Ureter (tissue), 1 donor: ENCODE measurements around the gene AASDH. TPM values are rescaled to one million over a fixed set of nuclear protein-coding genes. Genes with fewer than 3 reads are reported as not detected.

Source experiments
- DNase-seq: peaks from one replicate; pipeline ENCODE4 v3.0.0-alpha.2; 2020; ENCODE audit warnings: low spot score
- total RNA-seq: library from RNA; stranded (reverse); gene quantifications from one replicate; pipeline ENCODE4 v1.2.4, GENCODE V29; 2023
- donor health status: DM: yes; HTN: yes; CAD: no.

Gene AASDH
- total RNA-seq, 1 donor from 2014 or later, result 17.2 TPM

DNA sequence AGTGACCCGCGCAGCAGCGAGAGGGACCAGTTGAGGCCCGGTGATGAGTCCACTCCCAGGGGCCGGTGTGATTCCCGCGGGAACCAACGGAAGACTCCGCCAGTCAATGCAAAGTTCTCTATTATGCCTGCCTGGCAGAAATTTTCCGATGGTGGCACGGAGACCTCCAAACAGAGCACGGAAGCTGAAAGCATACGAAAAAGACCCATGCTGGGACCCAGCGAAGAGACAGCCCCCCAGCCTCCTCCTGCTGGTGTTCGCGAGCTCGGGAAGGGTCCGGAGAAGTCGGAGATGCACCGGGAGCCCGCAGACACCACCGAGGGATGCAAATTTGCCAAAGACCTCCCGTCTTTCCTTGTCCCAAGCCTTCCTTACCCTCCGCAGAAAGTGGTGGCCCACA is 71.7 kb downstream of the AASDH start:
- DNase-seq, result no peak

DNA sequence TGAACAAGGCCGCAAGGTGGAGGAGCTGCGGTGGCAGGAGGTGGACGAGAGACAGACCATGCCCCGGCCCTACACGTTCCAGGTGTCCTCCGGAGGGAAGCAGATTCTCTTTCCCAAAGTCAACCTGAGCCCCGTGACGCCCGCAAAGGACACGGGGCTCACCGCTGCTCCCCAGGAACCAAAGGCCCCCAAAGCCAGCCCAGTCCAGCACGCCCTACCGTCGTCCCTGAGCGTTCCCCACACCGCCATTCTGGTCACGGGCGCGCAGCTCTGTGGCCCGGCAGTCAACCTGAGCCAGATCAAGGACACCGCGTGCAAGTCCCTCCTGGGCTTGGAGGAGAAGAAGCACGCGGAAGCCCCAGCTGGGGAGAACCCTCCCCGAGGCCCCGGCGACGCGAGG is 72.2 kb downstream of the AASDH start:
- no peak for DNase-seq

DNA sequence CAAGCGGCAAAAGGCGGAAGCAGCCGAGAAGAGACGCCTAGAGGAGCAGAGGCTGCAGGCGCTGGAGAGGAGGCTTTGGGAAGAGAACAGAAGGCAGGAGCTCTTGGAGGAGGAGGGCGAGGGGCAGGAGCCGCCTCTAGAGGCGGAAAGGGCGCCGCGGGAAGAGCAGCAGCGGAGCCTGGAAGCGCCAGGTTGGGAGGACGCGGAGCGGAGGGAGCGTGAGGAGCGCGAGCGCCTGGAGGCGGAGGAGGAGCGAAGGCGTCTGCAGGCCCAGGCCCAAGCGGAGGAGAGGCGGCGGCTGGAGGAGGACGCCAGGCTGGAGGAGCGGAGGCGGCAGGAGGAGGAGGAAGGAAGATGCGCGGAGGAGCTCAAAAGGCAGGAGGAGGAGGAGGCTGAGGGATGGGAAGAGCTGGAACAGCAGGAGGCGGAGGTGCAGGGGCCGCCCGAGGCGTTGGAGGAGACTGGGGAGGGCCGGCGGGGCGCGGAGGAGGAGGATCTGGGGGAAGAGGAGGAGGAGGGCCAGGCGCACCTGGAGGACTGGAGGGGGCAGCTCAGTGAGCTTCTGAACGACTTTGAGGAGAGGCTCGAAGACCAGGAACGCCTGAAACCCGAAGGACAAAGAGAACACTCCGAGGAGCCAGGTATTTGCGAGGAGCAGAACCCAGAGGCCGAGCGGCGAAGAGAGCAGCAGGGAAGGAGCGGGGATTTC is 72.9 kb downstream of the AASDH start:
- DNase-seq, result no peak

DNA sequence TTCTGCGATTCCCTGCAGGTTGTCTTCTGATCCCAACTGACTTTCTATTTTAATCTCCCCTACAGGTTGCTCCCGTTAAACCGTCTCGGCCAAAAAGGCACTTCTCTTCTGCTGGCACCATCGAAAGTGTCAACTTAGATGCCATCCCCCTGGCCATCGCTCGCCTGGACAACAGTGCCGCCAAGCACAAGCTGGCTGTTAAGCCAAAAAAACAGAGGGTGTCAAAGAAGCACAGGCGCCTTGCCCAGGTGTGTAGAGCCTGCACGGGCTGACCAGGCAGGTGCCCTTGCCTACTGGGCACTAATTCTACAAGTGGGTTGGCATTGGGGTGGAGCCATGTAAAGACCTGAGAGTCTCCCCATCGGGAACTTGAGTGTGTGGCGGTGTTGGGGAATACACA is 74.2 kb downstream of the AASDH start:
- no peak for DNase-seq

DNA sequence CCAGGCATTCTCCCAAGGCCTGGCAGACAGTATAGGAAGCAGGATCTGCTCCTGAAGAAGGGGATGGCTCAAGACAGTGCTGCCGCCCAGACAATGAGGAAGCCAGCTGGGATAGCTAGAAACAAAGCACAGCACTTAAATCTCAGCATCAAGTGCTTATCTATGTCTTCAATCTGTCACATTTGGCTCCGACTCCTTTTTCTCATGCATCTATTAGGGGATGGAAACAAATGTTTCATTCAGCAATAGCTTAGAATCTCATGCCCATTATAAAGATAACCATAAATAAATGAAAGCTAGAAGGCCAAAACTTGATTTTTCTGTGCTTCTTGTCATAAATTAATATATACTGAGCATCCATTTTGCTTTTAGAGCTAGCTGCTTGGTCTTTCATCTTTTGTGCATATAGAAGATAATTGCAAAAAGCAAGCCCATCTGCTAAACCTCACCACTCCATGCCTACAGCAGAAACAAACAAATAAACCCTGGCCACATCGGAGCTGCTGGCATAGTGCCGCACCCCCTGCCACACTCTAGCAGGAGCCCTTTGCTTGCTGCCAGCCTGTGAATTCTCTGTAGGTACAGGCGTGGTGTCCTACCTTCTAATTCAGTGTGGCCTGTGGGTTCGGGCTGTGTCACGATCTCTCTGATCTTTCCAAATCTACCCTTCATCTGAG is 75.9 kb downstream of the AASDH start:
- DNase-seq, result no peak

DNA sequence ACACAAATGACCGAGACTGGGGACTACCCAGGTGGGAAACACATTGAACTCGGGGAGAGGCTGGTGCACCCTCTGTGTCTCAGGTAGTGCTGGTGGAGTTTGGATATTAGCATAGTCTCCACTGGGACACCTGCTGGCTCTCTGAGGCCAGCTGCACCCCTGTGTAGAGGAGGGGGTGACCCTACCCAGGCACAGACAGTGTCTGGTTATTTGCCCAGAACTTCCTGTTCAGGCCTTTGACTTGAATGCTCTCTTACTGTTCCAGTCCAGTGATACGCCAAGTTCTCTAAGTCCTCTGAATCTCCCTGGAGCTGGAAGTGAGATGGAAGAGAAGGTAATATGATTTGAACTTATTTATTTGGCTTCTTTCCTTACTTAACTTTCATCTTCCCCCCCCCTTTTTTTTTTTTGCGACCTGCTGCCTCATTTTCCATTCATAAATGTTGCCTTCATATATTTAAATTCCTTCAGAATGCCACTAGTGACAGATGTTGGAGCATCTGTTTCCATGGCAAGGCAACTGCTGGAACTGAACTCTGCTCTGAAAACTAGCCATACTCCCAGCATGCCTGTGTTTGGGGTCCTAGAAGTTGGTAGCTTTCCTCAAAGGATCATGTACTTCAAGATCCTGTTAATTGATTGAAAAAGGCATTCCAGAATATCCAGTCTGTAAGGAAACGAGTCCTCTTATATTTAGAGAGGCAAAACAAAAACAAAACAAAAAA is 76.7 kb downstream of the AASDH start:
- DNase-seq, result no peak

DNA sequence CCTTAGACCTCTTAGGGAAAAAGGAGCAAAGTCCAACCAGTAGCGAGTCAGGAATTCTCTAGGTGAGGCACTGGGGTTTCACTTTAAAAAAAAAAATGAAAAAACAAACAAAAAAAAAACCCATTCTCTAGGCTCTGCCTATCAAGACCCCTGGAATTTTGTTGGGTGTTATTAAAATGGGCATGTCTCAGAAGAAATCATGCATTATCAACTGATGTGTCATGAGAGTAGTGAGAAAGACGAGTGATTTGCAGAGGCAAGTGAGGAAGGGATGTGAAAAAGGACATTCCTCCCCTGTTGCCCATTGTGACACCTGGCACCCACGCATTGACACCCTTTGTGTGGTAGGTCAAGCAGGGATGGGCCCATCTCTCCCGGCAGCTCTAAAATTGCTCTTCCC is 78.9 kb downstream of the AASDH start:
- DNase-seq, result no peak

DNA sequence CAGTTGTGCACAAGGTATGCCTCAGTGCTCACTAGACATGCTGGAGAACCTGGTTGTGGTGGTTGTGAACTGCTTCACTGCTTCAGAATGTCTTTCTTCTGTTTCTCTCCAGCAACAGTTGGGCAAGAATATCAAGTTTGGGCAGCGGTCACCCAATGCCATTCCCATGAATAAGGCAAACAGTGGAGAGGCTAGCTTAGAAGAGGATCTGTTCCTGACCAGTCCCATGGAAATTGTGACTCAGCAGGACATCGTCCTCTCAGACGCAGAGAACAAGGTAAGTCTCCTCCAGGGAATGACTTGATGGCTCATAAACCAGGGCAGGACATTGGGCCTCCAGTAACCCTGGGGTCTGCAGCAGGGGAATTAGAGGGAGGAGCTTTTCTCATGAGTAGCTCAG is 79.9 kb downstream of the AASDH start:
- DNase-seq, result no peak

DNA sequence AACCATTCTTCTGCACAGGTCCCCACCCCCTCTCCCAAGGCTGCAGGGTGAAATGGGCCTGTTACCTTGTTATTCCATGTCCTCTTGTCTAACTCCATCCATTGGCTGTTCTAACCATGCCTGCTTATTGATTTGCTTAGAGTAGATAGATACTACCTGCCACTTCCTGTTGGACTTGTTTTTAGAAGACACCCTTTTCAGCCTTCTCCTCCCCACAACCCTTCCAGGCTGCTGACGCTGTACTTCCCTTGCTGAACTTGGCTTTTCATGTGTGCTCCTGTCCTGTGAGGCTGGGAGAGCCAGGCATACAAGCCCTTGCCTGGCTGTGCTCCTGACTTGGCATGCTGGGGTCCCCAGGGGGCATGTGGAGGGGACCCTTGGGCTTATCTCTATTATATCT is 81.9 kb downstream of the AASDH start:
- no peak for DNase-seq

DNA sequence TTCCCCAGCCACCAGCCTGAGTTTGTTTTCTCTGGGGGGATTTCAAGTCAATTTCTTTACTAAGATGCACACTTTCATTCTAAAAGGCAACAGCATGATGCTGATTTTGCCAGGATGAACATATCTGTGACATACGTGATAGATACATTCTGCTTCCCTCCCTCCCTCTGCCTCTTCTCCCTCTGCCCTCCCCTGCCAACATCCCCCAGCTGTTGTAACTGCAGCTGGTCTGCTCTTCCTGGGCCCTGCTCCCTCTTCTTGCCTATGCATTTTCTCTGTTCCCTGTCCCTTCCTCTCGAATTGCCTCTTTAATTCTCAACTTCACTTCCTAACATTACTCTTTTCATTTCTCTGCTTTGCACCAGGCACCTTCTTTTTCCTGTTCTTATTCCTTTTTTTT is 83.4 kb downstream of the AASDH start:
- DNase-seq, result no peak

DNA sequence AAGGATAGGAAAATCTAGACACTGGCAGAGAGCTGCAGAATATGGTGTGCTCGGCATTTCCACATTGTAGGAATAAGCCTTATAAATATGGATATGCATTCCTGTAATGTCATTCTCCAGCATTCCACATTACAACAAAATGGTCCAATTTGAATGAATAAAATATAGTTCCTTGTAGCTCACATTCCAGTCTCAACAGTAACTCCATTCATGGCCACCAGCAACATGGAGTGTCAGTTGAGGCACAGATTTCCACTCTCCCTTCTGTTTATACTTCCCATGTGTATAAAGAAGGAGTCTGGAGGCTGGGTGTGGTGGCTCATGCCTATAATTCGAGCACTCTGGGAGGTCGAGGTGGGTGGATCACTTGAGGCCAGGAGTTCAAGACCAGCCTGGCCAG is 84.5 kb downstream of the AASDH start:
- no peak for DNase-seq

DNA sequence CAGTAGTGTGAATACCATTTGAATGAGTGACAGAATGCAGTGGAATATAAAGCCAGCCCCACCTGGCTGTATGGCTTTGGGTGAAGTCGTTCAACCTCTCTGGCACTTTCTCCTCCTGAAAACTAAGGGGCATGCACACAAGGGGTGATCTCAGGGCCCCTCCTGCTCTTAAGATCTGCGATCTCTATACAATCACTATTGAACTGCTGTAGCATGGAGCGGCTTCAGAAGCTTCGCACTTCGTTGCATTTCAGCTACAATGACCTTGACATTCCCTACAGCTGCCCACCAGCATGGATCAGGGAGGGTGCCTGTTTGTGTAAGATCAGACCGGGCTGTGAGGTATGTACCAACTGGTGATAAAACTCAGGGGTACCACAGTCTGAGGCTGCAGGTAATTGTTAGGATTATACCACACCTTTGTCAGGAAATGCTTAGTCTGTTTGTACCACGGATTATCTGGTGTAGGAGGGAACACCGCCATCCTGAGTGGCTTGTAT is 85.2 kb downstream of the AASDH start:
- DNase-seq, result no peak

DNA sequence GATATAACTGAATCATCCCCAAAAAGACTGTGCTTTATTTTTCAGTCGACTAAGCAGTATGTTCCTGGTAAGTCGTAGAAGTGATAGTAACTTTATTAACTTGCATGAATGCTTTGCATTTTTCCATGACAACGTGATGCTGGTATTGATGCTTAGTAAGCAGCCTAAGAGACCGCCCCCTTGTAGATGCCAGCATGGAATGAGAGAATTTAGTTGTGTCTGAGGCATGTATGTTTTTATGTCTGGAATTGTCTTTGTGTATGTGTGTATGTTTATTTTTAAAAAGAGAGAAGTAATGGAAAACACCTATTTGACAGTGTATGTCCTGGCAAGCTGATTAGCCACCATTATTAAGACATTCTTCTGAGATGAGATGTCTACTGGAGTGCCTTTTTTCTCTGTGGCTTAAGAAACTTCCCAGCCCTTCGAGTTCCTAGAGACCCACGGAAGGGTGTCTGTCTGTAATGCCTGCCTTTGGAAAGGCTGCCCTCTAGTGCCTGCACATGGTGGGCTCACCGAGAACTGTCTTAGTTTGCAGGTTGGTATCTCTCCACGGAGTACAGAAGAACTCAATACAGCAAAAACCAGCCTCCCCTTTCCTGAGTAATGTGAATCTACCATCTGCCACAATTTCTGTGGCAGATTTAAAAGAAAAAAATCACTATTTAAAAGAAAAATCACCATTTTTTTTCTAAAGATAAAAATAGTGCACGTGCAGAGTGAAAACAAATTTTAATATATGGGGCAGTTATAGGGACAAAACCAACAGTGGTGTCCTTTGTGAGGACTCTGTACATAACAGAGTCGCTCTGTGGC is 85.9 kb downstream of the AASDH start:
- peak; percentile 76 for DNase-seq

DNA sequence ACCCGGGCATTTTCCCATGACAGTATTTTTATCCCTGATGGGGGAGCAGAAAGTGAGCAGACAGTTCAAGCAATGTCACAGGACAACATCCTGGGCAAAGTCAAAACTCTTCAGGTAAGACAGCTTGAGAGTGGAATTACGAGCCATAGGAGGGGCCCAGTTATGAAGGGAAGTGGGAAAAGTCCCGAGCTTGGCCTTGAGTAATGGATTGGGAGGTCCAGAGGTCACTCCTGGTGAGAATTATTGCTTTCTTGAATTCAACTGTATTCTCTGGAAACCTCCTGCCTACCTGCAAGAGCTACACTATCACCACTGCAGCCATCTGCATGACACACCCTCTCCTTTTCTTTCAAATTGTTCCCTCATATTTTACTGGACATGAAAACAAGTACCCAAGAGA is 89.1 kb downstream of the AASDH start:
- no peak for DNase-seq

DNA sequence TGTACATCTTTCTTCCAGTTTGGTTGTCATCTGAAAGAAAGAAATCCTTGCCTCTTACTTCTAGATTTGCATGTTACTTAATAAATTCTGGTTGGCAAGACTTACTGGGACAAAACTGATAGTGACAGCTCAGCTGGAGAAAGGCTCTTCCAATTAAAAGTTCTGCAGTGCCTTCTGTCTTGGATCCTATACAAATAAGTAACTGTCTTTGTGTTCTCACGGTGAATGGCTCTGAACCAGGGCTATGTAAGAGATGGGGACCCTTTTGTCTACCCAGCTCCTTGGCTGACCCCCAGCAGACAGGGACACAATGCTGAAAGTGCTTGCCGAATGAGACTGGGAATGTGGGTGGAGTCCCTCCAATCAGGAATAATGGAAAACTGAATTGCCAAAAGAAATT is 89.5 kb downstream of the AASDH start:
- no peak for DNase-seq

DNA sequence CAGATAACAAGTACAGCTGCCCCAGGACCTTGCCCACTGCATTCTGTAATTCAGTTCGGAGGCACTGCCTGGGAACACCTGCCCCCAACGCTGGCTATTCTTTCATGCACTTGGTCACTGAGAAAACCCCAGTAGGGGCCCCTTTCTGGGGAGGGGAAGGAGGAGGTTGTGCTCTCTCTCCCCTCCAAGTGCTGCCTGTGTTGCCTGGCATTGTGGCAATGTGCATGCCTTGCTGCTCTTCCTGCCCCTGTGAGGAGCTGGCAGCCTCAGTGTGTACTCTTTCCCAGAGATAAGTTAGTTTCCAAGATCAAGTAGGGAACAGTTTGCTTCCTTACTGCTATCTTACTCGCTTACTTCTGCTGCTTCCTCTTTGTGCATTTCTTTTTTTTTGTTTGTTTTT is 90.8 kb downstream of the AASDH start:
- DNase-seq, result no peak

DNA sequence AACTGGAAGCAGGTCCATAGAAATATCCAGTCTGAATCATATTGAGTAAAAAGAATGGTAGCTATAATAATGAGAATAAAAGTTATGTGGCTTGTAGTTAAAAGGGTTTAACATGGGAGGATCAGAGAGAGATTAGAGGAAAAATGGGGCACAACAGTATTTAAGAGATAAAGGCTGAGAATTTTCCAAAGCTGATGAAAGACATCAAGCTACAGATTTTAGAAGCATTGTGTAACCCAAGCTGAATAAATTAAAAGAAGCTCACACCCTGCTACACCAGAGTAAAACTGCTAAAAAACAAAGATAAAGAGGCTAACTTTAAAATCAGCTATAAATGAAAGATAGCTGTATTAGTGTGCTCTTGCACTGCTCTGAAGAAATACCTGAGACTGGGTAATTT is 94.2 kb downstream of the AASDH start:
- no peak for DNase-seq

DNA sequence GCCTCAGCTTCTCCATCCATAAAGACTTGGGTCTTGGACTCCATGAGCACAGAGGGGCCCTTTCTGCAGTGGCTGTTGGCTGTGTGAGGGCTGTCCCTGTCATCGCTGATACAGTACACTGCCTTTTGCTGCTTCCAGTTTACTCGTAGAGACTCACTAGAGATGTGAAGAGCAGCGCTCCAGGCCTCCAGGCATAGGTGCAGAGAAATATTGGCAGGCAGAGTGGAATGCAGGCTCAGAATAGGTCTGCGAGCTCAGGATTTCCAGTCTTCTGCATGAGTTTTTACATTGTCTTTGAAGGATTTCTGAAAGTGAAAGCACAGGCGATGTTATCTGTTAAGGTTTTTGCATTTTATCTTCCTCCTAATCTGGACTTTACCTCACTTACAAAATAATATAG is 97.4 kb downstream of the AASDH start:
- DNase-seq, result no peak

DNA sequence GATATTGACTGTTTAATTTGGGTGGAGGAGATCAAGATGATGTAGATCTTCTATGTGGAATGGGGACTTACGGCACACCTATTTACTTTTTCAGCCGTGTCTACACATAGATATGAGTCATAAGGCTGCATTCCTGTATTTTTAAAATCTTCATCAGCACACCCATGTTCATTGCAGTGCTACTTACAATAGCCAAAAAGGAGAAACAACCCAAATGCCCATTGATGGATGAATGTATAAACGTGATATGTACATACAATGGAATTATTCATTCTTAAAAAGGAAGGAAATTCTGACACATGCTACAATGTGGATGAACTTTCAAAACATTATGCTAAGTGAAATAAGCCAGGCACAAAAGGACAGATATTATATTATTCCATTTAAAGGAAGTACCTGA is 98.6 kb downstream of the AASDH start:
- DNase-seq, result no peak
